Panc1 (cell line): Measurements from ENCODE around the gene CPXM1. TPM values are rescaled to one million over a fixed set of nuclear protein-coding genes. Genes with fewer than 3 reads are reported as not detected.

ENCODE experiments used
- ATAC-seq: fragments of 200-7000 bp; cut with Tn5 transposase; 2 replicates; pipeline ENCODE4 v1.9.1; 2020; ENCODE audit warnings: mild to moderate bottlenecking, moderate library complexity
- BruUV-seq: library from RNA; stranded (reverse); fragments of 400-500 nt; replicated peaks from 2 replicates; lab custom pipeline; 2021; lab: Mats Ljungman, UMichigan
- CTCF ChIA-PET: fragments of 300-600 bp; sonication (Branson Sonifier 250); formaldehyde crosslinking; loops from one replicate; lab custom pipeline; 2022; ENCODE audit warnings: antibody characterized with exemption; lab: Charles Lee
- POLR2A ChIA-PET: fragments of 300-600 bp; sonication (Branson Sonifier 250); formaldehyde crosslinking; loops from one replicate; lab custom pipeline; 2022; ENCODE audit warnings: antibody characterized with exemption; lab: Charles Lee
- DNase-seq: peaks from one replicate; pipeline ENCODE4 v3.0.0-alpha.2; 2010; ENCODE audit warnings: low read depth, low spot score
- H3K27ac ChIP-seq: 2 replicates; pipeline ENCODE4 v1.5.1; 2011; ENCODE audit warnings: mild to moderate bottlenecking, low read length, inconsistent platforms
- H3K27me3 ChIP-seq: fragments of 200-500 bp; sonication (Bioruptor generic); 2 replicates; pipeline ENCODE4 v1.6.0; 2014; ENCODE audit warnings: low read length, inconsistent platforms; ENCODE audit not compliant: control insufficient read depth, insufficient read depth
- H3K36me3 ChIP-seq: fragments of 200-500 bp; sonication (Bioruptor generic); 2 replicates; pipeline ENCODE4 v1.5.1; 2014; ENCODE audit warnings: inconsistent platforms, mild to moderate bottlenecking, low read length, moderate library complexity; ENCODE audit not compliant: control insufficient read depth, insufficient read depth
- H3K4me1 ChIP-seq: 2 replicates; pipeline ENCODE4 v1.5.1; 2011; ENCODE audit warnings: inconsistent platforms, mild to moderate bottlenecking, low read length, moderate library complexity; ENCODE audit not compliant: control insufficient read depth, insufficient read depth
- H3K4me3 ChIP-seq, 2 experiments: 2 replicates each; pipeline ENCODE4 v1.5.1; 2011 to 2012; ENCODE audit warnings: low read depth in 2 of 2, low read length in 2 of 2, mild to moderate bottlenecking in 2 of 2, inconsistent platforms in 1 of 2, moderate library complexity in 1 of 2
- H3K9me3 ChIP-seq: fragments of 200-500 bp; sonication (Bioruptor generic); 2 replicates; pipeline ENCODE4 v1.5.1; 2014; ENCODE audit warnings: low read depth, mild to moderate bottlenecking, inconsistent platforms, low read length, moderate library complexity; ENCODE audit not compliant: control insufficient read depth, insufficient read depth
- POLR2AphosphoS5 ChIP-seq: IDR thresholded peaks from 2 replicates; pipeline ENCODE4 v1.6.1; 2012; ENCODE audit warnings: mild to moderate bottlenecking, low read depth, low read length, moderate library complexity
- SIN3A ChIP-seq: IDR thresholded peaks from 2 replicates; pipeline ENCODE4 v1.6.1; 2012; ENCODE audit warnings: low read depth, mild to moderate bottlenecking, low read length, moderate library complexity, borderline replicate concordance; ENCODE audit not compliant: insufficient read depth
- TCF7L2 ChIP-seq: IDR thresholded peaks from 2 replicates; pipeline ENCODE4 v1.6.1; 2011; ENCODE audit warnings: mild to moderate bottlenecking, low read depth, low read length, inconsistent platforms
- in situ Hi-C: cut with HindIII; loops from 2 replicates; pipeline ENCODE4 v1.10.0; 2016; ENCODE audit warnings: low sequenced_read_pairs, low pct_unique_long_range_greater_than_20kb
- intact Hi-C: fragments of 100-400 bp; cut with micrococcal nuclease; formaldehyde crosslinking; loops from one replicate; pipeline ENCODE4 v1.10.0; 2022; ENCODE audit not compliant: unreplicated experiment
- total RNA-seq: library from RNA; stranded (reverse); gene quantifications from one replicate; pipeline ENCODE4 v1.2.1, GENCODE V29; 2021; ENCODE audit not compliant: unreplicated experiment
- TF ChIP-seq, protein P1 (sequence below): fragments of 450-650 bp; IDR thresholded peaks from 2 replicates; pipeline ENCODE4 v1.5.1; 2017; ENCODE audit warnings: mild to moderate bottlenecking
- TF ChIP-seq, protein P2 (sequence below), 2 experiments: IDR thresholded peaks; 2 replicates each; pipeline ENCODE4 v1.6.1; 2011 to 2012; ENCODE audit warnings: low read depth in 2 of 2, control low read depth in 1 of 2, low read length in 1 of 2, mild to moderate bottlenecking in 1 of 2, moderate library complexity in 1 of 2; ENCODE audit not compliant: insufficient read depth in 1 of 2

The CPXM1 gene
- total RNA-seq, 1 experiment from 2014 or later, result not detected

DNA sequence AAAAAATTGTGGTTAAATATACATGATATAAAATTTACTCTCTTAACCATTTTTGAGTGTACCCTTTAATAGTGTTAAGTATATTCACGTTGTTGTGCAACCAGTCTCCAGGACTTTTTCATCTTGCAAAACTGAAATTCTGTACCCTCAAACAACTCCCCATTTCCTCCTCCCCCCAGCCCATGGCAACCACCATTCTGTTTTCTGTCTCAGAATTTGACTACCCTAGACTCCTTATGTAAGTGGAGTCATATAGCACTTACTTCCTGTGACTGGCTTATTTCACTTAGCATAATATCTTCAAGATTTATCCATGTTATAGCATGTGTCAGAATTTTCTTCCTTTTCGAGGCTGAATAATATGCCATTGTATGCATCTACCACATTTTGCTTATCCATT, 45.2 kb upstream of the CPXM1 start:
- intact Hi-C loops, result no loop called here
- BruUV-seq, result no TSS peak
- Histone ChIP-seq H3K4me1 (no peaks in the 10 kb centered on the region), H3K27me3 (no peaks in the 10 kb centered on the region), H3K9me3 (no peaks in the 10 kb centered on the region), H3K27ac (no peak overlapping the region), H3K36me3 (no peaks in the 10 kb centered on the region), H3K4me3 (no peak overlapping the region)
- no peak for TF ChIP-seq POLR2AphosphoS5
- TF ChIP-seq, protein P1, sequence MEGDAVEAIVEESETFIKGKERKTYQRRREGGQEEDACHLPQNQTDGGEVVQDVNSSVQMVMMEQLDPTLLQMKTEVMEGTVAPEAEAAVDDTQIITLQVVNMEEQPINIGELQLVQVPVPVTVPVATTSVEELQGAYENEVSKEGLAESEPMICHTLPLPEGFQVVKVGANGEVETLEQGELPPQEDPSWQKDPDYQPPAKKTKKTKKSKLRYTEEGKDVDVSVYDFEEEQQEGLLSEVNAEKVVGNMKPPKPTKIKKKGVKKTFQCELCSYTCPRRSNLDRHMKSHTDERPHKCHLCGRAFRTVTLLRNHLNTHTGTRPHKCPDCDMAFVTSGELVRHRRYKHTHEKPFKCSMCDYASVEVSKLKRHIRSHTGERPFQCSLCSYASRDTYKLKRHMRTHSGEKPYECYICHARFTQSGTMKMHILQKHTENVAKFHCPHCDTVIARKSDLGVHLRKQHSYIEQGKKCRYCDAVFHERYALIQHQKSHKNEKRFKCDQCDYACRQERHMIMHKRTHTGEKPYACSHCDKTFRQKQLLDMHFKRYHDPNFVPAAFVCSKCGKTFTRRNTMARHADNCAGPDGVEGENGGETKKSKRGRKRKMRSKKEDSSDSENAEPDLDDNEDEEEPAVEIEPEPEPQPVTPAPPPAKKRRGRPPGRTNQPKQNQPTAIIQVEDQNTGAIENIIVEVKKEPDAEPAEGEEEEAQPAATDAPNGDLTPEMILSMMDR, result no peak
- TF ChIP-seq, protein P2, sequence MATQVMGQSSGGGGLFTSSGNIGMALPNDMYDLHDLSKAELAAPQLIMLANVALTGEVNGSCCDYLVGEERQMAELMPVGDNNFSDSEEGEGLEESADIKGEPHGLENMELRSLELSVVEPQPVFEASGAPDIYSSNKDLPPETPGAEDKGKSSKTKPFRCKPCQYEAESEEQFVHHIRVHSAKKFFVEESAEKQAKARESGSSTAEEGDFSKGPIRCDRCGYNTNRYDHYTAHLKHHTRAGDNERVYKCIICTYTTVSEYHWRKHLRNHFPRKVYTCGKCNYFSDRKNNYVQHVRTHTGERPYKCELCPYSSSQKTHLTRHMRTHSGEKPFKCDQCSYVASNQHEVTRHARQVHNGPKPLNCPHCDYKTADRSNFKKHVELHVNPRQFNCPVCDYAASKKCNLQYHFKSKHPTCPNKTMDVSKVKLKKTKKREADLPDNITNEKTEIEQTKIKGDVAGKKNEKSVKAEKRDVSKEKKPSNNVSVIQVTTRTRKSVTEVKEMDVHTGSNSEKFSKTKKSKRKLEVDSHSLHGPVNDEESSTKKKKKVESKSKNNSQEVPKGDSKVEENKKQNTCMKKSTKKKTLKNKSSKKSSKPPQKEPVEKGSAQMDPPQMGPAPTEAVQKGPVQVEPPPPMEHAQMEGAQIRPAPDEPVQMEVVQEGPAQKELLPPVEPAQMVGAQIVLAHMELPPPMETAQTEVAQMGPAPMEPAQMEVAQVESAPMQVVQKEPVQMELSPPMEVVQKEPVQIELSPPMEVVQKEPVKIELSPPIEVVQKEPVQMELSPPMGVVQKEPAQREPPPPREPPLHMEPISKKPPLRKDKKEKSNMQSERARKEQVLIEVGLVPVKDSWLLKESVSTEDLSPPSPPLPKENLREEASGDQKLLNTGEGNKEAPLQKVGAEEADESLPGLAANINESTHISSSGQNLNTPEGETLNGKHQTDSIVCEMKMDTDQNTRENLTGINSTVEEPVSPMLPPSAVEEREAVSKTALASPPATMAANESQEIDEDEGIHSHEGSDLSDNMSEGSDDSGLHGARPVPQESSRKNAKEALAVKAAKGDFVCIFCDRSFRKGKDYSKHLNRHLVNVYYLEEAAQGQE (IDR thresholded peaks at IDR 0.05; ENCODE audit: insufficient read depth in 1 of 2, low read depth in 2 of 2, low read length in 1 of 2), result no peak
- no peak for TF ChIP-seq TCF7L2
- TF ChIP-seq SIN3A, result no peak
- ChIA-PET CTCF (no interaction called here), POLR2A (no interaction called here)
- DNase-seq (no peak), ATAC-seq (no peak)
- in situ Hi-C loops, result no loop called here

DNA sequence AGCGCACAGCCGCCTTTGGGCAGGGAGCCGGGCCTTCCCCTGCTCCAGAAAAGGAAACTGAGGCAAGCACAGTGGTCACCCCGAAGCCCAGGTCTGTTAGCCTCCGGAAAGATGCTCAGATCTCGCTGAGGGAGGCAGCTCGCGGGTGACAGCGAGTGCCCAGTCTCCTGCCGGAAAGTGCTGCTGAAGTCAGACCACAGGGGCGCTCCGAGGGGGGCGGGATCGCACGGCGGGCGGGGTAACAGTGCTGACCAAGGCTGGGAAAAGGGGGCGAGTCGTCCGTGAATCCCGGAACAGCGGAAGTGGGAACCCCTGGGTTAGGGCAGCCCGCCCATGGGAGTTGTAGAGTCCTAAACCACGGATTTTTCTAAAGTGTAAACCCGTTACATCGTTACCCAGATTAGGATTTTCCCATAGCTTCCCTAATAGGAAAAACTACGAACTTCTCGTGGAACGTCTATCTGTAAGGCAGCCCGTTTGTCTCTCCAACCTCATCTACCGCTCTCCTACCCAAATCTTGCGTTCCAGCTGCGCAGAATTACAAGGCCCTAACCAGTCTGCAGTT, 40.6 kb upstream of the CPXM1 start:
- CTCF ChIA-PET, result no interaction called here
- BruUV-seq, result TSS peak; percentile 80

More for the DNA sequence above, 40.6 kb upstream of the CPXM1 start:
- no peak for TF ChIP-seq SIN3A
- TF ChIP-seq POLR2AphosphoS5, result no peak
- TF ChIP-seq TCF7L2, result no peak
- Histone ChIP-seq H3K4me3 (peak overlapping the region; percentile 79 to 85), H3K27me3 (no peaks in the 10 kb centered on the region), H3K4me1 (no peaks in the 10 kb centered on the region), H3K27ac (peak overlapping the region; percentile 93), H3K9me3 (no peaks in the 10 kb centered on the region), H3K36me3 (no peaks in the 10 kb centered on the region)
- in situ Hi-C loops, result no loop called here
- intact Hi-C loops, result no loop called here
- POLR2A ChIA-PET, result no interaction called here
- DNase-seq, result no peak
- ATAC-seq, result peak; percentile 81
